GM12864 (cell line): Measurements from ENCODE around the gene QTRT2.

ENCODE experiments used
- DNase-seq: peaks from one replicate; pipeline ENCODE4 v3.0.0-alpha.2; 2011; ENCODE audit warnings: low read depth
- H3K4me3 ChIP-seq: 2 replicates; pipeline ENCODE4 v1.5.1; 2011; ENCODE audit warnings: mild to moderate bottlenecking, low read depth, low read length, control low read depth
- CTCF ChIP-seq: IDR thresholded peaks from 2 replicates; pipeline ENCODE4 v1.5.1; 2011; ENCODE audit warnings: low read depth, mild to moderate bottlenecking, moderate library complexity, low read length, control low read depth, inconsistent platforms; ENCODE audit errors: missing control alignments

QTRT2 gene

GRCh38 chr3:114128826-114129225 lies 72.3 kb downstream of the QTRT2 start:
- DNase-seq = no peak
- H3K4me3 ChIP-seq = no peak overlapping the region
- TF ChIP-seq CTCF = no peak

- no peak overlapping the region for H3K4me3 ChIP-seq
- DNase-seq = no peak
- no peak for TF ChIP-seq CTCF
Observed at GRCh38 chr3:114132500-114132899, 76.0 kb downstream of the QTRT2 start.

- no peak for DNase-seq
- H3K4me3 ChIP-seq = no peak overlapping the region
- TF ChIP-seq CTCF = no peak
Observed at GRCh38 chr3:114133947-114134346, 77.4 kb downstream of the QTRT2 start.
